K562 (cell line): Measurements from ENCODE around the gene MGRN1. TPM values are rescaled to one million over a fixed set of nuclear protein-coding genes. Genes with fewer than 3 reads are reported as not detected.

Experiments used
- ATAC-seq: fragments of 200-7000 bp; cut with Tn5 transposase; 3 replicates; pipeline ENCODE4 v1.9.1; 2020; ENCODE audit warnings: moderate library complexity
- BruUV-seq: library from RNA; stranded (reverse); fragments of 400-500 nt; replicated peaks from 2 replicates; lab custom pipeline; 2021; lab: Mats Ljungman, UMichigan
- CTCF ChIA-PET: fragments of 300-600 bp; formaldehyde crosslinking; extraction: SDS; loops from one replicate; lab custom pipeline; 2021; ENCODE audit warnings: low intra/inter-chr PET ratio; lab: Yijun Ruan, JAX
- POLR2A ChIA-PET: fragments of 300-600, 350-650 bp; sonication (Branson Sonifier 250); formaldehyde crosslinking; extraction: SDS; loops from one replicate; lab custom pipeline; 2021; ENCODE audit warnings: antibody characterized with exemption, inconsistent platforms; lab: Yijun Ruan, JAX
- DNase-seq, 4 experiments: peaks; one replicate each; pipeline versions ENCODE4 v3.0.0 to v3.0.0-alpha.2; 2011 to 2018; ENCODE audit warnings: low spot score in 3 of 4, mixed read lengths in 3 of 4; ENCODE audit errors: extremely low read depth in 1 of 4
- FAIRE-seq: peaks from 2 replicates; lab custom pipeline; 2011; peaks lifted over from hg19 to GRCh38; lab: Jason Lieb, UNC
- H2AFZ ChIP-seq: 2 replicates; pipeline ENCODE4 v1.6.0; 2011; ENCODE audit warnings: low read depth, low read length, control low read depth, inconsistent platforms
- H3K27ac ChIP-seq: fragments of 200-600 bp; 3 replicates; pipeline ENCODE4 v1.8.0; 2011; ENCODE audit warnings: low read depth, mild to moderate bottlenecking, control low read depth, inconsistent platforms, low read length, moderate library complexity, mixed read lengths; ENCODE audit errors: extremely low read depth
- H3K27me3 ChIP-seq, 2 experiments: fragments of 300-600 bp in 1 of 2; 2 replicates in 1 of 2; 3 replicates in 1 of 2; pipeline versions ENCODE4 v1.6.0 to v1.8.0; 2011; ENCODE audit warnings: inconsistent platforms in 2 of 2, low read length in 2 of 2, mild to moderate bottlenecking in 1 of 2, mixed read lengths in 1 of 2, moderate library complexity in 1 of 2; ENCODE audit not compliant: control insufficient read depth in 2 of 2, insufficient read depth in 2 of 2
- H3K36me3 ChIP-seq: fragments of 300-600 bp; 3 replicates; pipeline ENCODE4 v1.8.0; 2011; ENCODE audit warnings: mild to moderate bottlenecking, low read length, inconsistent platforms; ENCODE audit not compliant: control insufficient read depth, insufficient read depth
- H3K4me1 ChIP-seq, 2 experiments: fragments of 200-600 bp in 1 of 2; replicated peaks in 1 of 2; 2 replicates in 1 of 2; 3 replicates in 1 of 2; pipeline versions ENCODE4 v1.5.1 to v1.8.0; 2011; ENCODE audit warnings: inconsistent platforms in 2 of 2, low read length in 2 of 2, mild to moderate bottlenecking in 1 of 2, mixed read lengths in 1 of 2, moderate library complexity in 1 of 2; ENCODE audit not compliant: control insufficient read depth in 2 of 2, insufficient read depth in 2 of 2
- H3K4me2 ChIP-seq: 2 replicates; pipeline ENCODE4 v1.6.1; 2011; ENCODE audit warnings: low read length, control low read depth, inconsistent platforms, mixed read lengths; ENCODE audit not compliant: insufficient read depth
- H3K4me3 ChIP-seq: fragments of 200-600 bp; sonication (generic), shearing (Covaris generic); 2 replicates; pipeline ENCODE4 v1.5.1; 2016; ENCODE audit warnings: control low read depth, inconsistent platforms
- H3K79me2 ChIP-seq: fragments of 200-600 bp; 3 replicates; pipeline ENCODE4 v1.8.0; 2011; ENCODE audit warnings: low read length, inconsistent platforms; ENCODE audit not compliant: control insufficient read depth, insufficient read depth
- H3K9ac ChIP-seq, 2 experiments: 2 replicates each; pipeline versions ENCODE4 v1.6.0 to v1.6.1; 2011; ENCODE audit warnings: low read depth in 2 of 2, low read length in 2 of 2, control low read depth in 1 of 2, inconsistent platforms in 1 of 2, mild to moderate bottlenecking in 1 of 2, mixed read lengths in 1 of 2; ENCODE audit not compliant: insufficient read depth in 1 of 2
- H3K9me1 ChIP-seq: one replicate; pipeline ENCODE4 v1.6.0; 2011; ENCODE audit warnings: inconsistent platforms, mild to moderate bottlenecking, low read length, moderate library complexity; ENCODE audit not compliant: control insufficient read depth, insufficient read depth
- H3K9me3 ChIP-seq: replicated peaks from 2 replicates; pipeline ENCODE4 v1.5.1; 2011; ENCODE audit warnings: low read depth, low read length, inconsistent platforms; ENCODE audit not compliant: control insufficient read depth, insufficient read depth
- H4K20me1 ChIP-seq: replicated peaks from 2 replicates; pipeline ENCODE4 v1.6.1; 2011; ENCODE audit warnings: low read length, inconsistent platforms, mixed read lengths; ENCODE audit not compliant: control insufficient read depth, insufficient read depth
- BMI1 ChIP-seq: fragments of 150-350 bp; IDR thresholded peaks from 2 replicates; pipeline ENCODE4 v1.6.1; 2014; ENCODE audit warnings: low read length
- CTBP1 ChIP-seq: fragments of 450-650 bp; IDR thresholded peaks from 2 replicates; pipeline ENCODE4 v1.6.1; 2016; ENCODE audit warnings: borderline replicate concordance
- GATAD2A ChIP-seq: fragments of 450-650 bp; IDR thresholded peaks from 2 replicates; pipeline ENCODE4 v1.6.1; 2017
- GTF2A2 ChIP-seq: IDR thresholded peaks from 2 replicates; pipeline ENCODE4 v1.6.1; 2016; ENCODE audit warnings: mild to moderate bottlenecking, missing genetic modification characterization, missing compliant biosample characterization
- JUN ChIP-seq, 2 experiments: sonication (generic) in 1 of 2; formaldehyde crosslinking in 1 of 2; IDR thresholded peaks; 2 replicates each; pipeline versions ENCODE4 v1.6.1 to v1.8.0; 2012 to 2022; ENCODE audit warnings: borderline replicate concordance in 2 of 2, mild to moderate bottlenecking in 2 of 2, improper control_type of control experiment in 1 of 2, low read depth in 1 of 2, low read length in 1 of 2, missing genetic modification reagents in 1 of 2
- JUNB ChIP-seq: fragments of 450-650 bp; formaldehyde crosslinking; conservative IDR thresholded peaks from 2 replicates; pipeline ENCODE4 v1.4.0; 2020; ENCODE audit warnings: mild to moderate bottlenecking
- KLF1 ChIP-seq: fragments of 450-650 bp; IDR thresholded peaks from 2 replicates; pipeline ENCODE4 v1.6.1; 2016; ENCODE audit warnings: missing genetic modification characterization, missing compliant biosample characterization
- KLF6 ChIP-seq: fragments of 250-450 bp; sonication (Bioruptor Pico); IDR thresholded peaks from 2 replicates; pipeline ENCODE4 v1.4.0; 2020; ENCODE audit warnings: mild to moderate bottlenecking, moderate library complexity, borderline replicate concordance
- PHB2 ChIP-seq: fragments of 450-650 bp; IDR thresholded peaks from 2 replicates; pipeline ENCODE4 v1.6.1; 2017; ENCODE audit warnings: low read depth
- RFX5 ChIP-seq: IDR thresholded peaks from 2 replicates; pipeline ENCODE4 v1.6.1; 2011; ENCODE audit warnings: low read depth, mild to moderate bottlenecking, improper control_type of control experiment, low read length
- SREBF1 ChIP-seq: fragments of 150-350 bp; IDR thresholded peaks from 2 replicates; pipeline ENCODE4 v1.6.1; 2014; ENCODE audit warnings: antibody characterized with exemption, low read depth, low read length, borderline replicate concordance
- SUPT5H ChIP-seq: fragments of 450-650 bp; IDR thresholded peaks from 2 replicates; pipeline ENCODE4 v1.6.1; 2016
- TCF7L2 ChIP-seq: fragments of 150-350 bp; IDR thresholded peaks from 2 replicates; pipeline ENCODE4 v1.6.1; 2016; ENCODE audit warnings: low read depth, mild to moderate bottlenecking, low read length, moderate library complexity
- ZNF134 ChIP-seq: fragments of 250-450 bp; sonication (Bioruptor Pico); conservative IDR thresholded peaks from 2 replicates; pipeline ENCODE4 v1.4.0; 2020
- ZNF408 ChIP-seq: fragments of 250-450 bp; sonication (Bioruptor Pico); IDR thresholded peaks from 2 replicates; pipeline ENCODE4 v1.4.0; 2020; ENCODE audit warnings: low read depth, mild to moderate bottlenecking, moderate library complexity
- ZNF436 ChIP-seq: fragments of 250-450, 450-650 bp; sonication (Bioruptor Pico); formaldehyde crosslinking; IDR thresholded peaks from 2 replicates; pipeline ENCODE4 v1.7.0; 2020; ENCODE audit warnings: mild to moderate bottlenecking
- WGBS: fragments of 100-300 bp; shearing (Covaris generic); methylation state at CpG from one replicate; pipeline ENCODE4 v1.1.6; 2016; ENCODE audit warnings: low coverage, mixed read lengths; ENCODE audit not compliant: insufficient coverage; ENCODE audit errors: missing lambda C conversion rate; 5-methylcytosine and 5-hydroxymethylcytosine counted together
- in situ Hi-C: fragments of 300-500 bp; cut with MboI; formaldehyde crosslinking; loops from 4 replicates; pipeline ENCODE4 v1.15.0; 2018; ENCODE audit warnings: inconsistent platforms, mixed read lengths
- intact Hi-C: fragments of 100-400 bp; cut with micrococcal nuclease; formaldehyde crosslinking; loops from 2 replicates; pipeline ENCODE4 v1.14.2; 2022
- polyA plus RNA-seq, 8 experiments: library from polyadenylated mRNA; depleted of rRNA in 4 of 8; stranded (reverse) in 5 of 8; unstranded in 3 of 8; fragments of >200 nt; fragmentation: Nextera tagmentation in 2 of 8; fragmentation: Illumina TruSeq in 1 of 8; extraction: Ambion mirVana in 2 of 8; extraction: Trizol in 1 of 8; gene quantifications; 2 replicates each; pipeline versions ENCODE4 v1.2.1 to v1.2.3, GENCODE V29; 2011 to 2014; ENCODE audit warnings: inconsistent platforms in 1 of 8, missing spikeins in 1 of 8
- total RNA-seq, 7 experiments: library from RNA; depleted of rRNA in 6 of 7; stranded (reverse); fragments of >200 nt in 6 of 7; fragmentation: Illumina TruSeq in 2 of 7; extraction: Trizol in 2 of 7; gene quantifications; 2 replicates each; pipeline versions ENCODE4 v1.2.1 to v1.2.3, GENCODE V29; 2011 to 2021; ENCODE audit warnings: low replicate concordance in 1 of 7
- TF ChIP-seq, protein P1 (sequence below): sonication (generic); formaldehyde crosslinking; IDR thresholded peaks from 2 replicates; pipeline ENCODE4 v1.9.0; 2022; ENCODE audit warnings: mild to moderate bottlenecking, missing genetic modification reagents

MGRN1 gene
- total and polyA plus RNA-seq, 9 of the 15 experiments (the other 6 are each of a cell fraction or from before 2014, with no cell fraction given): 0.15 to 37.9 (median 6.0) TPM

DNA sequence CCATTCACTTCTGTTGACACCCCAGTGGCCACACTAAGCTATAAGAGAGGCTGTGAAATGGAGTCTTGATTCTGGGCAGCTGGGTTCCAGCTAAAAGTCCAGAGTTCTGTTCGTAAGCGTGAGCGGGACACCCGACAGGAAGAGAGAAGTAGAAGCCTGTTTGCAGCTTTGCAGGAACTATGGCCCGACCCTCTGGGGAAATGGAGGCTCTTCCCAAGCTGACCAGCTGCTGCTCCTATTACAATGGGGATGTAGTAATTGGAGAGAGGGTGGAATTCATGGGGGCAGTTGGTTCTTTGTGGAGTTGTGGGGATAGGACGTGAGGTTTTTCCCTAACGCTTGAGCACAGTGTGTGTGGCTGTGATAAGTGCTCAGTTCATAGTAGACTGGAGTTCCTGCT lies 38.3 kb upstream of the MGRN1 start:
- Histone ChIP-seq H3K4me2 (no peak overlapping the region), H3K4me3 (no peak overlapping the region)

More for the DNA sequence above, 38.3 kb upstream of the MGRN1 start:
- no peak for TF ChIP-seq ZNF436 (CRISPR knock-in tag)
- TF ChIP-seq GATAD2A: no peak
- no peak for TF ChIP-seq BMI1
- no peak for TF ChIP-seq GTF2A2 (tag)
- no peak for TF ChIP-seq ZNF408
- no peak for TF ChIP-seq JUNB (CRISPR knock-in tag)
- no peak for TF ChIP-seq JUN (IDR thresholded peaks at IDR 0.05; ENCODE audit: borderline replicate concordance, low read depth, low read length)
- TF ChIP-seq JUN (CRISPR knock-in tag; IDR thresholded peaks at IDR 0.05; ENCODE audit: borderline replicate concordance): no peak
- no peak for TF ChIP-seq RFX5
- TF ChIP-seq SUPT5H: no peak
- TF ChIP-seq TCF7L2: no peak
- no peak for TF ChIP-seq SREBF1
- TF ChIP-seq CTBP1: no peak
- no peak for TF ChIP-seq ZNF134 (CRISPR knock-in tag)
- no peak for TF ChIP-seq PHB2
- TF ChIP-seq KLF1 (tag): no peak
- no peak for TF ChIP-seq KLF6 (CRISPR knock-in tag)
- TF ChIP-seq, protein P1, sequence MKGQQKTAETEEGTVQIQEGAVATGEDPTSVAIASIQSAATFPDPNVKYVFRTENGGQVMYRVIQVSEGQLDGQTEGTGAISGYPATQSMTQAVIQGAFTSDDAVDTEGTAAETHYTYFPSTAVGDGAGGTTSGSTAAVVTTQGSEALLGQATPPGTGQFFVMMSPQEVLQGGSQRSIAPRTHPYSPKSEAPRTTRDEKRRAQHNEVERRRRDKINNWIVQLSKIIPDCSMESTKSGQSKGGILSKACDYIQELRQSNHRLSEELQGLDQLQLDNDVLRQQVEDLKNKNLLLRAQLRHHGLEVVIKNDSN (CRISPR knock-in tag): no peak
- TF ChIP-seq, all 486 proteins: peak for 0
- 0 out of 2 replicates have a peak, but pooled peaks cover 4% of the 10 kb centered on the region for H4K20me1 ChIP-seq
- H3K9ac ChIP-seq: peak overlapping the region in 1 of 2 experiments; percentile 8; a peak in 1 of 4 replicates
- H3K36me3 ChIP-seq: no peaks in the 10 kb centered on the region
- H3K9me1 ChIP-seq: no peaks in the 10 kb centered on the region
- H3K27ac ChIP-seq: no peak overlapping the region
- in situ Hi-C loops (loop anchor here (5.0 kb wide), 1 partner anchor 64 kb away; no protein-coding TSS in a partner anchor), intact Hi-C loops (no loop called here)
- H3K27me3 ChIP-seq: peaks cover 23 to 56% of the 10 kb centered on the region in 2 experiments; a peak in 4 of 5 replicates
- H2AFZ ChIP-seq: peak overlapping the region; percentile 68; the same call in 1 of the 2 replicates
- peaks cover 0 to 8% of the 10 kb centered on the region in 2 experiments; a peak in 1 of 5 replicates for H3K4me1 ChIP-seq
- CTCF ChIA-PET: interaction anchor here (1.8 kb wide), 1 partner anchor 68 kb away, joined by 10 read pairs; no protein-coding TSS in a partner anchor
- DNase-seq (peak in 1 of 4 experiments; percentile 9), ATAC-seq (no peak), FAIRE-seq (no peak)
- 4% methylated on average over 7 of the region's 7 CpGs for WGBS
- peaks cover 7% of the 10 kb centered on the region for H3K9me3 ChIP-seq
- H3K79me2 ChIP-seq: no peaks in the 10 kb centered on the region
- POLR2A ChIA-PET: interaction anchor here (1.0 to 1.1 kb wide), 3 partner anchors 18 to 75 kb away, joined by 3 to 4 read pairs (median 3); no protein-coding TSS in a partner anchor
- no TSS peak for BruUV-seq
